H9 (cell line): ENCODE measurements around the gene RARG. TPM values are rescaled to one million over a fixed set of nuclear protein-coding genes. Genes with fewer than 3 reads are reported as not detected.

Experiments
- DNase-seq: peaks from one replicate; pipeline ENCODE4 v3.0.0-alpha.2; 2017
- H2AFZ ChIP-seq: one replicate; pipeline ENCODE4 v1.6.1; 2013; ENCODE audit warnings: mild to moderate bottlenecking, low read length, control low read depth, moderate library complexity
- H2AK5ac ChIP-seq: 2 replicates; pipeline ENCODE4 v1.6.1; 2013; ENCODE audit warnings: low read length, control low read depth, mixed read lengths; ENCODE audit not compliant: insufficient read length
- H2BK120ac ChIP-seq: one replicate; pipeline ENCODE4 v1.6.1; 2013; ENCODE audit warnings: low read depth, mild to moderate bottlenecking, low read length, control low read depth, inconsistent platforms; ENCODE audit not compliant: poor library complexity, severe bottlenecking
- H2BK12ac ChIP-seq: 2 replicates; pipeline ENCODE4 v1.6.1; 2013; ENCODE audit warnings: low read length, control low read depth, mixed read lengths, low read depth; ENCODE audit not compliant: insufficient read length
- H2BK15ac ChIP-seq: 2 replicates; pipeline ENCODE4 v1.6.1; 2013; ENCODE audit warnings: low read depth, low read length, control low read depth
- H2BK20ac ChIP-seq: one replicate; pipeline ENCODE4 v1.6.1; 2013; ENCODE audit warnings: low read depth, mild to moderate bottlenecking, low read length, control low read depth, inconsistent platforms; ENCODE audit not compliant: poor library complexity, severe bottlenecking
- H2BK5ac ChIP-seq: 2 replicates; pipeline ENCODE4 v1.6.1; 2013; ENCODE audit warnings: low read length, control low read depth, mixed read lengths; ENCODE audit not compliant: insufficient read length
- H3K14ac ChIP-seq: 2 replicates; pipeline ENCODE4 v1.6.1; 2013; ENCODE audit warnings: low read length, control low read depth; ENCODE audit not compliant: insufficient read depth
- H3K18ac ChIP-seq: 2 replicates; pipeline ENCODE4 v1.6.1; 2013; ENCODE audit warnings: low read depth, mild to moderate bottlenecking, mixed read lengths, low read length, control low read depth; ENCODE audit not compliant: insufficient read length
- H3K23ac ChIP-seq: 2 replicates; pipeline ENCODE4 v1.6.1; 2013; ENCODE audit warnings: low read length, control low read depth, mixed read lengths, low read depth; ENCODE audit not compliant: insufficient read length
- H3K23me2 ChIP-seq: 2 replicates; pipeline ENCODE4 v1.6.1; 2013; ENCODE audit warnings: low read depth, mild to moderate bottlenecking, mixed read lengths, low read length, control low read depth; ENCODE audit not compliant: insufficient read length, poor library complexity, severe bottlenecking
- H3K27ac ChIP-seq: 2 replicates; pipeline ENCODE4 v1.5.1; 2013; ENCODE audit warnings: low read length, control low read depth, mixed read lengths, low read depth; ENCODE audit not compliant: insufficient read length
- H3K27me3 ChIP-seq: 2 replicates; pipeline ENCODE4 v1.6.1; 2013; ENCODE audit warnings: low read length, control low read depth, inconsistent platforms; ENCODE audit not compliant: insufficient read depth
- H3K4ac ChIP-seq: 2 replicates; pipeline ENCODE4 v1.6.1; 2013; ENCODE audit warnings: low read depth, mild to moderate bottlenecking, control low read depth, inconsistent platforms, low read length, moderate library complexity
- H3K4me1 ChIP-seq: 2 replicates; pipeline ENCODE4 v1.6.1; 2013; ENCODE audit warnings: low read length, control low read depth, inconsistent platforms; ENCODE audit not compliant: insufficient read depth
- H3K4me2 ChIP-seq: 2 replicates; pipeline ENCODE4 v1.6.1; 2013; ENCODE audit warnings: low read length, control low read depth, mixed read lengths; ENCODE audit not compliant: insufficient read length, insufficient read depth
- H3K56ac ChIP-seq: 2 replicates; pipeline ENCODE4 v1.6.1; 2013; ENCODE audit warnings: low read depth, mild to moderate bottlenecking, mixed read lengths, low read length, control low read depth; ENCODE audit not compliant: insufficient read length
- H3K79me1 ChIP-seq: 2 replicates; pipeline ENCODE4 v1.6.1; 2013; ENCODE audit warnings: low read depth, mild to moderate bottlenecking, moderate library complexity, low read length, control low read depth, inconsistent platforms; ENCODE audit not compliant: insufficient read depth, poor library complexity, severe bottlenecking
- H3K79me2 ChIP-seq: 2 replicates; pipeline ENCODE4 v1.6.1; 2013; ENCODE audit warnings: low read length, control low read depth, inconsistent platforms; ENCODE audit not compliant: insufficient read depth
- H3K9ac ChIP-seq: 2 replicates; pipeline ENCODE4 v1.6.1; 2013; ENCODE audit warnings: low read length, control low read depth, mixed read lengths; ENCODE audit not compliant: insufficient read length; ENCODE audit errors: extremely low read depth
- H3K9me3 ChIP-seq: one replicate; pipeline ENCODE4 v1.6.1; 2013; ENCODE audit warnings: low read depth, low read length, inconsistent platforms; ENCODE audit not compliant: control insufficient read depth
- H3T11ph ChIP-seq: one replicate; pipeline ENCODE4 v1.6.1; 2013; ENCODE audit warnings: mild to moderate bottlenecking, low read length, control low read depth, inconsistent platforms
- H4K20me1 ChIP-seq: one replicate; pipeline ENCODE4 v1.6.1; 2013; ENCODE audit not compliant: control insufficient read depth, insufficient read length, insufficient read depth
- H4K5ac ChIP-seq: 2 replicates; pipeline ENCODE4 v1.6.1; 2013; ENCODE audit warnings: low read depth, mild to moderate bottlenecking, mixed read lengths, low read length, control low read depth; ENCODE audit not compliant: insufficient read length
- H4K8ac ChIP-seq: replicated peaks from 2 replicates; pipeline ENCODE4 v1.6.1; 2013; ENCODE audit warnings: low read length, control low read depth, mixed read lengths, low read depth; ENCODE audit not compliant: insufficient read length
- H4K91ac ChIP-seq: 2 replicates; pipeline ENCODE4 v1.6.1; 2013; ENCODE audit warnings: low read depth, mild to moderate bottlenecking, moderate library complexity, mixed read lengths, low read length, control low read depth; ENCODE audit not compliant: insufficient read length
- H3K27ac Mint-ChIP-seq, 3 experiments: 2 replicates in 2 of 3; 3 replicates in 1 of 3; pipeline ENCODE4 v1.8.0; 2020 to 2021; ENCODE audit warnings: mixed read lengths in 3 of 3, mild to moderate bottlenecking in 1 of 3, moderate library complexity in 1 of 3
- H3K27me3 Mint-ChIP-seq: 2 replicates; pipeline ENCODE4 v1.8.0; 2021; ENCODE audit warnings: low read depth, mild to moderate bottlenecking, moderate library complexity, mixed read lengths
- H3K36me3 Mint-ChIP-seq, 3 experiments: 2 replicates in 2 of 3; 3 replicates in 1 of 3; pipeline ENCODE4 v1.8.0; 2020 to 2021; ENCODE audit warnings: low read depth in 3 of 3, mixed read lengths in 3 of 3; ENCODE audit not compliant: insufficient read depth in 1 of 3
- H3K4me1 Mint-ChIP-seq, 2 experiments: 2 replicates each; pipeline ENCODE4 v1.8.0; 2020; ENCODE audit warnings: mixed read lengths in 2 of 2
- H3K4me3 Mint-ChIP-seq, 2 experiments: 2 replicates in 1 of 2; 3 replicates in 1 of 2; pipeline ENCODE4 v1.8.0; 2020 to 2021; ENCODE audit warnings: mild to moderate bottlenecking in 2 of 2, mixed read lengths in 2 of 2, moderate library complexity in 1 of 2
- H3K9me3 Mint-ChIP-seq, 2 experiments: 2 replicates in 1 of 2; 3 replicates in 1 of 2; pipeline ENCODE4 v1.8.0; 2020; ENCODE audit warnings: mild to moderate bottlenecking in 2 of 2, mixed read lengths in 2 of 2, moderate library complexity in 1 of 2
- CTCF ChIP-seq: fragments of 200-600 bp; sonication (generic); conservative IDR thresholded peaks from 3 replicates; pipeline ENCODE4 v1.8.0; 2021; ENCODE audit warnings: antibody characterized with exemption, mild to moderate bottlenecking
- WGBS: extraction: QIAGEN DNeasy Blood & Tissue Kit; methylation state at CpG from one replicate; pipeline ENCODE4 v1.1.7; 2013; ENCODE audit warnings: missing lambda C conversion rate, low lambda C conversion rate, mixed read lengths; ENCODE audit not compliant: insufficient read length; ENCODE audit errors: extremely low coverage; 5-methylcytosine and 5-hydroxymethylcytosine counted together
- total RNA-seq: library from RNA; stranded (reverse); gene quantifications from 2 replicates; pipeline ENCODE4 v1.2.1, GENCODE V29; 2021

Gene RARG
- total RNA-seq, 1 experiment from 2014 or later = 43.7 TPM

DNA sequence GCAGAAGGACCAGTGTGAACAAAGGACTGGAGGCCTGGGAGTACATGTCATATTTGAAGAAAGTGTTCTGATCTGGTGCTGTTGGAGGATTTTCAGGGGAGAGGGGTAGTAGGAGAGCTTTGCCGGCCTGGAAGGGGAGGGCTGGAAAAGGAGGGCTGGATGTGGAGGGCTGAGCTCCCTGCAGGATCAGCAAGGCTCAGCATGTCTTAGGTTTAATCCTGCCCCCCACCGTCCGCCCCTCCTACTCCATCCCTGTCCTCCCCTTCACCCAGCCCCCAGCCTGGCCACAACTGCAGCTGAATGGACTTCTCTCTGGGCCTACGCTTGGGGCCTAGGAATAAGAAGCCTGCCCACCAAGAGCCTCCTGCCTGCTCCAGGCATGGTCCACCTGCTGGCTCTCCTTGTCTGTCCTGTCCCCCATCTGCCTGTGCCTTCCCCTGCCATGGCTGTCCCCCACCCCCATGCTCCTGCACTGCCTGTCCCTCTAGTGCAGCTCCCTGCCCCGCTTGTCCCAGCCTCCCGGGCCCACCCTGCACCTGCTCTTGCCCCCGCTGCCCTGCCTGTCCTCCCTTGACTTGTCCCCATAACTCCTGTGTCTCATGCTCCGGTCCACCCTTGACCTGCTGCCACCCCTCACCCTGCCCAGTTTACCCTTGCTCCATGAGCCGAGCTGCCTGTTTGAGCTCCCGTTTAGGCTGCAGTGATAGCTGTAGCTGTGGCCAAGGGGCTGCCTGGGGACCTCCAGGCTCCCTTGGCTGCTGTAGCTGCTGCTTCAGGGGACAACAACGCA is 9.8 kb upstream of the RARG start:
- Histone ChIP-seq H4K8ac (no peak overlapping the region), H3K14ac (peak overlapping the region; percentile 41), H3K79me2 (no peaks in the 10 kb centered on the region; the same call in 1 of the 2 replicates), H3K23ac (no peak overlapping the region), H2BK5ac (no peak overlapping the region), H3K56ac (no peak overlapping the region), H2BK20ac (no peak overlapping the region), H3K27ac (no peak overlapping the region), H2BK120ac (no peak overlapping the region), H4K5ac (no peak overlapping the region), H3K18ac (peak overlapping the region; percentile 28), H3K9ac (no peak overlapping the region), H3K9me3 (no peaks in the 10 kb centered on the region), H3K27me3 (peaks cover 2% of the 10 kb centered on the region; the same call in 1 of the 2 replicates), H3K23me2 (no peaks in the 10 kb centered on the region), H4K20me1 (no peaks in the 10 kb centered on the region), H3K4me1 (peaks cover 2% of the 10 kb centered on the region; the same call in 1 of the 2 replicates), H4K91ac (no peak overlapping the region), H3T11ph (no peak overlapping the region), H2BK12ac (no peak overlapping the region), H2AFZ (no peak overlapping the region), H2AK5ac (no peak overlapping the region), H3K79me1 (no peaks in the 10 kb centered on the region), H3K4me2 (no peak overlapping the region), H3K4ac (no peak overlapping the region), H2BK15ac (no peak overlapping the region)
- Mint-ChIP-seq H3K4me1 (peaks cover 43 to 51% of the 10 kb centered on the region in 2 experiments), H3K36me3 (no peaks in the 10 kb centered on the region), H3K27me3 (peaks cover 4% of the 10 kb centered on the region), H3K27ac (peak overlapping the region; percentile 28 to 82 (median 58); a peak in 5 of 7 replicates), H3K9me3 (no peaks in the 10 kb centered on the region; a peak in 2 of 5 replicates), H3K4me3 (peak overlapping the region in 1 of 2 experiments; percentile 35; a peak in 4 of 5 replicates)
- peak; percentile 81 for DNase-seq
- no CpG with 5 or more reads among the region's 11 CpGs for WGBS
- TF ChIP-seq CTCF = no peak
